ENCODE results near the gene OR52I1. TPM values are rescaled to one million over a fixed set of nuclear protein-coding genes. Genes with fewer than 3 reads are reported as not detected.

Gene OR52I1
- not detected for total RNA-seq
- not detected for polyA plus RNA-seq

GRCh38 chr11:4593739-4594138 is at the start of gene OR52I1:
TSS of gene OR52I1 (plus strand) at chr11:4594039. CDS start at chr11:4594039, 0 bp downstream.
- no peak within 1 kb of the TSS for H3K27ac Mint-ChIP-seq
- no peak for DNase-seq

DNA sequence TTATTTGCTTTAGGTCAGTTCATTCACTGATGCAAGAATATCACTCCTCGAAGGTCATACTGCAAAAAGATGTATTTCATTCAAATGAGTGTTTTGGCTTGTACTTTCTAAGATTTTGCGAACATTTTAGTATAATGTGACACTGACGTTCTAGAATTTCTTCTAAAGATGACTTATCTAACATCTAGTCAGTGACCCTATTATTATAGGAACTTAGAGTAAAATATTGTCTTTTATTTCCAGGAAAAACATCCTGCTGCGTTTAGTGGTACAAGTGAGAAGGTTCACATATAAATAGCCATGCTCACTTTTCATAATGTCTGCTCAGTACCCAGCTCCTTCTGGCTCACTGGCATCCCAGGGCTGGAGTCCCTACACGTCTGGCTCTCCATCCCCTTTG is 48.9 kb upstream of the OR52I1 start, which contains the start of gene OR52M1:
Gene OR52M1 (plus strand): TSS at position 301 of the 400 bp plus-strand sequence. CDS start 0 bp downstream, at position 301.
- Histone ChIP-seq H3K9me3 (ENCODE audit: control insufficient read depth in 2 of 2, low read length in 2 of 2) (no peaks in the 10 kb centered on the region), H3K27ac (ENCODE audit: insufficient read depth, low read length, poor library complexity, severe bottlenecking) (no peak within 1 kb of the TSS), H3K27me3 (ENCODE audit: control insufficient read depth, insufficient read depth, low read length) (no peaks in the 10 kb centered on the region), H3K4me3 (ENCODE audit: low read depth, low read length) (no peak within 1 kb of the TSS), H3K36me3 (ENCODE audit: control insufficient read depth, insufficient read depth, low read length) (no peaks in the 10 kb centered on the region), H3K4me1 (ENCODE audit: control insufficient read depth, insufficient read depth, low read length, poor library complexity, severe bottlenecking) (no peaks in the 10 kb centered on the region)
- no peak for DNase-seq
- Mint-ChIP-seq H3K4me1 (no peaks in the 10 kb centered on the region), H3K4me3 (no peak within 1 kb of the TSS), H3K27me3 (peaks cover under 1% of the 10 kb centered on the region), H3K27ac (no peak within 1 kb of the TSS), H3K9me3 (no peaks in the 10 kb centered on the region), H3K36me3 (no peaks in the 10 kb centered on the region)
- no peak for ATAC-seq (ENCODE audit: low read depth in 2 of 2)

More at GRCh38 chr11:4593739-4594138, at the start of gene OR52I1:
- Histone ChIP-seq H3K27ac (ENCODE audit: insufficient read depth, low read length, poor library complexity, severe bottlenecking) (no peak within 1 kb of the TSS), H3K9me3 (ENCODE audit: control insufficient read depth in 2 of 2, low read length in 2 of 2) (no peaks in the 10 kb centered on the region), H3K4me1 (ENCODE audit: control insufficient read depth, insufficient read depth, low read length, poor library complexity, severe bottlenecking) (no peaks in the 10 kb centered on the region), H3K27me3 (ENCODE audit: control insufficient read depth, insufficient read depth, low read length) (no peaks in the 10 kb centered on the region), H3K4me3 (ENCODE audit: low read depth, low read length) (no peak within 1 kb of the TSS), H3K36me3 (ENCODE audit: control insufficient read depth, insufficient read depth, low read length) (peaks cover 4% of the 10 kb centered on the region)
- Mint-ChIP-seq H3K36me3 (peaks cover 21% of the 10 kb centered on the region), H3K4me1 (peaks cover 0 to 6% (median 3%) of the 10 kb centered on the region in 4 donors), H3K27me3 (peaks cover 9% of the 10 kb centered on the region), H3K9me3 (no peaks in the 10 kb centered on the region), H3K4me3 (no peak within 1 kb of the TSS)
- ATAC-seq (ENCODE audit: low read depth in 2 of 2) = no peak

GRCh38 chr11:4546878-4547277 is 47.0 kb upstream of the OR52I1 start:
- no peak for ATAC-seq (ENCODE audit: low read depth in 2 of 2)
- Mint-ChIP-seq H3K4me1 (no peaks in the 10 kb centered on the region), H3K27ac (no peak overlapping the region)

DNA sequence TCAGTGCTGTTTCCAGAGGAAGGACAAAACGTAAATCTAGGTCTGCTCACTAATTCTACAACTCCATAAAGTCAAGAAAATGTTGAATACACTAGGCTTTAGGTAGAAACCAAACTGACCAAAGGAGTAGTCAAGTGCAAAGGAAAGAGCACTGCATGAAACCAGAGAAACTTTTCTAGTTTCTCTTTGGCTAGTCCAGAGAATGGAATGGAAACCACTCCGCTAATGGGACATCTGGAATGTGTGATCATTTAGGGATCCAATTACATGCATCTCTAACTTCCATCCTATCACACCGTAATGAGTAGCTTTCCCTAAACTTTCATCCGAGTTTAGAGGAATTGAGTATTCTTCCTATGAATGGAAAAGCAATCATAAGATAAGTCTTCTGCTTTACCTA is 46.4 kb upstream of the OR52I1 start:
- Mint-ChIP-seq H3K4me3 (no peak overlapping the region), H3K4me1 (no peaks in the 10 kb centered on the region), H3K9me3 (peaks cover 0 to 2% (median 0%) of the 10 kb centered on the region in 7 donors), H3K27ac (no peak overlapping the region), H3K36me3 (no peaks in the 10 kb centered on the region), H3K27me3 (no peaks in the 10 kb centered on the region)
- Histone ChIP-seq H3K4me1 (ENCODE audit: control insufficient read depth, insufficient read depth, low read length, poor library complexity, severe bottlenecking) (no peaks in the 10 kb centered on the region), H3K27me3 (ENCODE audit: control insufficient read depth, insufficient read depth, low read length) (no peaks in the 10 kb centered on the region), H3K4me3 (ENCODE audit: low read depth, low read length) (no peak overlapping the region), H3K36me3 (ENCODE audit: control insufficient read depth, insufficient read depth, low read length) (no peaks in the 10 kb centered on the region), H3K27ac (ENCODE audit: insufficient read depth, low read length, poor library complexity, severe bottlenecking) (no peak overlapping the region), H3K9me3 (ENCODE audit: control insufficient read depth in 2 of 2, low read length in 2 of 2) (no peaks in the 10 kb centered on the region)
- DNase-seq (no peak), ATAC-seq (ENCODE audit: low read depth in 2 of 2) (no peak)

More at GRCh38 chr11:4546878-4547277, 47.0 kb upstream of the OR52I1 start:
- DNase-seq = no peak
- no peaks in the 10 kb centered on the region for H3K9me3 ChIP-seq (ENCODE audit: control insufficient read depth in 2 of 2, low read length in 2 of 2)
- no peaks in the 10 kb centered on the region for H3K27me3 Mint-ChIP-seq
- H3K36me3 ChIP-seq (ENCODE audit: control insufficient read depth, insufficient read depth, low read length) = no peaks in the 10 kb centered on the region
- no peaks in the 10 kb centered on the region for H3K36me3 Mint-ChIP-seq
- no peak overlapping the region for H3K4me3 Mint-ChIP-seq
- H3K4me1 ChIP-seq (ENCODE audit: control insufficient read depth, insufficient read depth, low read length, poor library complexity, severe bottlenecking) = no peaks in the 10 kb centered on the region
- H3K27me3 ChIP-seq (ENCODE audit: control insufficient read depth, insufficient read depth, low read length) = no peaks in the 10 kb centered on the region
- no peak overlapping the region for H3K27ac ChIP-seq (ENCODE audit: insufficient read depth, low read length, poor library complexity, severe bottlenecking)
- no peak overlapping the region for H3K4me3 ChIP-seq (ENCODE audit: low read depth, low read length)
- peaks cover 0 to 2% (median 0%) of the 10 kb centered on the region in 7 donors for H3K9me3 Mint-ChIP-seq

DNA sequence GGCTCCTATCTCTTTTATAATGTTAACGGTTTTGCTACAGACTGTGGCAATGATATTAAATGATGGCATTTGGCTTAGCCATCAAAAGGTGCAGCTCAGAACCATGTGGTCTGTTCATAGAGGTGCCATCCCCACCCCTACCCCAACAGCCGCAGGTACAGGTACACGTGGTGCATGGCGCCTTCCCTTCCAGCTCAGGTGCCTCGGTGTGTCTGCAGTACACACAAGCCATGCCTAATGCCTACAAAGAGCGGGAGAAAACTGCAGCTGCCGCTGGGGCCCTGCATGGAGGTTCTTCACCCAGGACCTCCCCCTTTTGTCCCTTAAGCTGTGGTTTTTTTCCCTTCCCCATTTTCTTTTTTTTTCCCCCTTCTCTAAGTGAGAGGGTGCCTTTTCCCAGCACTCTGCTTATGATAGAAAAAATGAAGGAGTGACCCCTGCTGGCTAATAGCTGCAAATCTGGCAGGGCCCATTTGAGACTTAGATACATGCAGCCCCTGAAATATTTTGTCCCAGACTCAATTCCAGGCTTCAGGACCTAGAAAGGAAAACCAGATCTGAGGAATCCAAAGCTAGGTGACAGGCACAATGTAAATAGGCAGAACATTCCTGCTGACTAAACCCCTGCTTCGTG is 42.4 kb upstream of the OR52I1 start:
- Mint-ChIP-seq H3K27ac (no peak overlapping the region), H3K36me3 (no peaks in the 10 kb centered on the region), H3K4me3 (no peak overlapping the region), H3K9me3 (peaks cover 0 to 2% (median 0%) of the 10 kb centered on the region in 7 donors), H3K4me1 (no peaks in the 10 kb centered on the region), H3K27me3 (peaks cover 4% of the 10 kb centered on the region)
- Histone ChIP-seq H3K36me3 (ENCODE audit: control insufficient read depth, insufficient read depth, low read length) (no peaks in the 10 kb centered on the region), H3K9me3 (ENCODE audit: control insufficient read depth in 2 of 2, low read length in 2 of 2) (no peaks in the 10 kb centered on the region), H3K27ac (ENCODE audit: insufficient read depth, low read length, poor library complexity, severe bottlenecking) (no peak overlapping the region), H3K4me3 (ENCODE audit: low read depth, low read length) (no peak overlapping the region), H3K4me1 (ENCODE audit: control insufficient read depth, insufficient read depth, low read length, poor library complexity, severe bottlenecking) (no peaks in the 10 kb centered on the region), H3K27me3 (ENCODE audit: control insufficient read depth, insufficient read depth, low read length) (peaks cover 2% of the 10 kb centered on the region)
- no peak for ATAC-seq (ENCODE audit: low read depth in 2 of 2)
- DNase-seq = no peak

DNA sequence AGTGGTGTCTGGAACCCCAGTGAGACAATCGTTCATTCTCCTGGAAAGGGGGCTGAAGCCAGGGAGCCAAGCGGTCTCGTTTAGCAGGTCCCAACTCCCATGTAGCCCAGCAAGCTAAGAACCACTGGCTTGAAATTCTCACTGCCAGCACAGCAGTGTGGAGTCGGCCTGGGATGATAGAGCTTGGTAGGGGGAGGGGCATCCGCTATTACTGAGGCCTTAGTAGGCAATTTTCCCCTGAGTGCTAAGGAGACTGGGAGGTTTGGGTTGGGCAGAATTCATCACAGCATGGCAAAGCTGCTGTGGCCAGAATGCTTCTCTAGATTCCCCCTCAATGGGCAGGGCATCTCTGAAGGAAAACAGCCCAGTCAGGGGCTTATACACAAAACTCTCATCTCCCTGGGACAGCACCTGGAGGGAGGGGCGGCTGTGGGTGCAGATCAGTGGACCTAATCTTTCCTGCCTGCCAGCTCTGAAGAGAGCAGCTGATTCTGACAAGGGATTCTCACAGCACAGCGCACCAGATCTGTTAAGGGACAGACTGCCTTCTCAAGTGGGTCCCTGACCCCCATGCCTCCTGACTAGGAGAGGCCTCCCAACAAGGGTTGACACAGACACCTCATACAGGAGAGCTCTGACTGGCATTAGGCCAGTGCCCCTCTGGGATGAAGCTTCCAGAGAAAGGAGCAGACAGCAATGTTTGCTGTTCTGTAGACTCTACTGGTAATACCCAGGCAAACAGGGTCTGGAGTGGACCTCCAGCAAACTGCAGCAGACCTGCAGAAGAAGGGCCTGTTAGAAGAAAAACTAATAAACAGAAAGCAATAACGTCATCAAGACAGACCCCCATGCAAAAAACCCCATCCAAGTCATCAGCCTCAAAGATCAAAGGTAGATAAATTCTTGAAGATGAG is 34.1 kb upstream of the OR52I1 start:
- no peaks in the 10 kb centered on the region for H3K36me3 Mint-ChIP-seq
- H3K4me1 Mint-ChIP-seq = no peaks in the 10 kb centered on the region
- H3K36me3 ChIP-seq (ENCODE audit: control insufficient read depth, insufficient read depth, low read length) = no peaks in the 10 kb centered on the region
- H3K4me3 Mint-ChIP-seq = no peak overlapping the region
- DNase-seq (no peak), ATAC-seq (ENCODE audit: low read depth in 2 of 2) (no peak)
- H3K4me3 ChIP-seq (ENCODE audit: low read depth, low read length) = no peak overlapping the region
- peaks cover 2% of the 10 kb centered on the region for H3K27me3 ChIP-seq (ENCODE audit: control insufficient read depth, insufficient read depth, low read length)
- no peak overlapping the region for H3K27ac ChIP-seq (ENCODE audit: insufficient read depth, low read length, poor library complexity, severe bottlenecking)
- no peaks in the 10 kb centered on the region for H3K4me1 ChIP-seq (ENCODE audit: control insufficient read depth, insufficient read depth, low read length, poor library complexity, severe bottlenecking)
- peaks cover 0 to 12% (median 4%) of the 10 kb centered on the region in 7 donors for H3K9me3 Mint-ChIP-seq
- H3K9me3 ChIP-seq (ENCODE audit: control insufficient read depth in 2 of 2, low read length in 2 of 2) = no peaks in the 10 kb centered on the region
- H3K27me3 Mint-ChIP-seq = peaks cover 21% of the 10 kb centered on the region
- H3K27ac Mint-ChIP-seq = no peak overlapping the region

DNA sequence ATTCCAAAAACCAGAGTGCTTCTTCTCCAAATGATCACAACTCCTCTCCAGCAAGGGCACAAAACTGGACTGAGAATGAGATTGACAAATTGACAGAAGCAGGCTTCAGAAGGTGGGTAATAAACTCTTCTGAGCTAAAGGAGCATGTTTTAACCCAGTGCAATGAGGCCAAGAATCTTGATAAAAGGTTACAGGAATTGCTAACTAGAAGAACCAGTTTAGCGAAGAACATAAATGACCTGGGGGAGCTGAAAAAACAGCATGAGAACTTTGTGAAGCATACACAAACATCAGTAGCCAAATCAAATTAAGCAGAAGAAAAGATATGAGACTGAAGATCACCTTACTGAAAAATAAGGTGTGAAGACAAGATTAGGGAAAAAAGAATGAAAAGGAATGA is 33.4 kb upstream of the OR52I1 start:
- no peaks in the 10 kb centered on the region for H3K4me1 ChIP-seq (ENCODE audit: control insufficient read depth, insufficient read depth, low read length, poor library complexity, severe bottlenecking)
- H3K27me3 ChIP-seq (ENCODE audit: control insufficient read depth, insufficient read depth, low read length) = peaks cover 2% of the 10 kb centered on the region
- no peak overlapping the region for H3K27ac Mint-ChIP-seq
- H3K27me3 Mint-ChIP-seq = peaks cover 21% of the 10 kb centered on the region
- no peak overlapping the region for H3K4me3 Mint-ChIP-seq
- no peak for DNase-seq
- H3K9me3 Mint-ChIP-seq = peaks cover 0 to 12% (median 4%) of the 10 kb centered on the region in 7 donors
- ATAC-seq (ENCODE audit: low read depth in 2 of 2) = no peak
- no peaks in the 10 kb centered on the region for H3K4me1 Mint-ChIP-seq
- no peak overlapping the region for H3K4me3 ChIP-seq (ENCODE audit: low read depth, low read length)
- H3K36me3 ChIP-seq (ENCODE audit: control insufficient read depth, insufficient read depth, low read length) = no peaks in the 10 kb centered on the region
- H3K36me3 Mint-ChIP-seq = no peaks in the 10 kb centered on the region
- H3K9me3 ChIP-seq (ENCODE audit: control insufficient read depth in 2 of 2, low read length in 2 of 2) = no peaks in the 10 kb centered on the region
- no peak overlapping the region for H3K27ac ChIP-seq (ENCODE audit: insufficient read depth, low read length, poor library complexity, severe bottlenecking)

All from CD4-positive, CD25-positive, alpha-beta regulatory T cell (primary cell).